ENCODE data around the gene FBXW7.

Gene FBXW7

GRCh38 chr4:152369902-152370295 is 166.0 kb downstream of the FBXW7 start:
- DNase-seq (ENCODE audit: low read depth): no peak

- DNase-seq (ENCODE audit: low read depth): no peak
These were observed 166.5 kb downstream of the FBXW7 start for GRCh38 chr4:152369203-152369901.

- DNase-seq (ENCODE audit: low read depth): no peak
These were observed 167.9 kb downstream of the FBXW7 start for GRCh38 chr4:152368001-152368400.

- no peak for DNase-seq (ENCODE audit: low read depth)
These were observed 171.0 kb downstream of the FBXW7 start for GRCh38 chr4:152364883-152365282.

GRCh38 chr4:152364383-152364782 is 171.5 kb downstream of the FBXW7 start:
- DNase-seq (ENCODE audit: low read depth): no peak

- no peak for DNase-seq (ENCODE audit: low read depth)
These were observed 172.0 kb downstream of the FBXW7 start for GRCh38 chr4:152363904-152364303.

GRCh38 chr4:152363086-152363485 is 172.8 kb downstream of the FBXW7 start:
- no peak for DNase-seq (ENCODE audit: low read depth)

GRCh38 chr4:152360045-152360410 is 175.9 kb downstream of the FBXW7 start:
- DNase-seq (ENCODE audit: low read depth): no peak

- no peak for DNase-seq (ENCODE audit: low read depth)
These were observed 176.5 kb downstream of the FBXW7 start for GRCh38 chr4:152359208-152360044.

GRCh38 chr4:152357206-152357605 is 178.7 kb downstream of the FBXW7 start:
- DNase-seq (ENCODE audit: low read depth): no peak

- DNase-seq (ENCODE audit: low read depth): no peak
These were observed 179.4 kb downstream of the FBXW7 start for GRCh38 chr4:152356428-152357034.

GRCh38 chr4:152352622-152353116 is 183.2 kb downstream of the FBXW7 start:
- DNase-seq (ENCODE audit: low read depth): no peak

- DNase-seq (ENCODE audit: low read depth): no peak
These were observed 183.7 kb downstream of the FBXW7 start for GRCh38 chr4:152352215-152352614.

GRCh38 chr4:152351080-152351479 is 184.8 kb downstream of the FBXW7 start:
- DNase-seq (ENCODE audit: low read depth): no peak

- no peak for DNase-seq (ENCODE audit: low read depth)
These were observed 187.2 kb downstream of the FBXW7 start for GRCh38 chr4:152348670-152349069.

- no peak for DNase-seq (ENCODE audit: low read depth)
These were observed 188.9 kb downstream of the FBXW7 start for GRCh38 chr4:152346979-152347378.

- DNase-seq (ENCODE audit: low read depth): no peak
These were observed 189.4 kb downstream of the FBXW7 start for GRCh38 chr4:152346526-152346925.

GRCh38 chr4:152344001-152344400 is 191.9 kb downstream of the FBXW7 start:
- no peak for DNase-seq (ENCODE audit: low read depth)

- no peak for DNase-seq (ENCODE audit: low read depth)
These were observed 193.6 kb downstream of the FBXW7 start for GRCh38 chr4:152342293-152342692.

- DNase-seq (ENCODE audit: low read depth): no peak
These were observed 195.1 kb downstream of the FBXW7 start for GRCh38 chr4:152340818-152341217.

GRCh38 chr4:152339576-152339975 is 196.3 kb downstream of the FBXW7 start:
- no peak for DNase-seq (ENCODE audit: low read depth)

GRCh38 chr4:152334931-152335330 is 201.0 kb downstream of the FBXW7 start:
- no peak for DNase-seq (ENCODE audit: low read depth)

GRCh38 chr4:152331042-152331441 is 204.8 kb downstream of the FBXW7 start:
- DNase-seq (ENCODE audit: low read depth): no peak

All from stimulated activated CD8-positive, alpha-beta memory T cell treated with anti-CD3 and anti-CD28 coated beads, Interleukin-12 subunit alpha, Interleukin-12 subunit beta, amount 100 ng/mL, for 1 hour (primary cell).